Activated naive CD4-positive, alpha-beta T cell (primary cell): ENCODE measurements around the gene TPM1.

Source experiments
- DNase-seq, 4 experiments: peaks; one replicate each; lab custom pipeline; 2025; lab: John Stamatoyannopoulos, UW

Gene TPM1

DNA sequence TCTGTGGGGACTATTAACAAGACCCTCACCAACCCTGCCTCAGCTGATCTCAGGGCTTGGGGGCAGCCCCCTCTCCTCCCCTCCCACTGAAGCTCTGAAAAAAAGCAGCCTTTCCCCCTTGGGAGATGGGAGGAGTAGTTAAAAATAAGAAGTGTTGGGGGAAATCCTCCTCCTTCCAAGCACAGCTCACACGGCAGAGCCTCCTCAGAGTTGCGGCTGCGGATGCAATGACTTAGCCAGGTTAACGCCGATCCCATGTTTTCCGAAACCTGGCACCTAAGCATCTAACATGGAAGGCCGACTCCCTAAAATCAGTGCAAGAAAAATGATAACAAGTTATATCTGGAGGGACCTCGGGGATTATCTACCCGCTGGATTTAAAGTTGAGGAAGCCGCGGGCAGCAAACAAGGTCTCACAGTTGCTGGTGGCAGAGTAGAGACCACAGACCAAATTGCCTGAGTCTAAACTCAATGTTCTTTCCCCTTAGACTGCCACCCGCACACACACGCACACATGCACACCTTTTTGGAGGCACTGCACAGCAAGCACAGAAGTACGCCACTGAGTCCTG is 1.1 kb upstream of the TPM1 start:
- DNase-seq = no peak

DNA sequence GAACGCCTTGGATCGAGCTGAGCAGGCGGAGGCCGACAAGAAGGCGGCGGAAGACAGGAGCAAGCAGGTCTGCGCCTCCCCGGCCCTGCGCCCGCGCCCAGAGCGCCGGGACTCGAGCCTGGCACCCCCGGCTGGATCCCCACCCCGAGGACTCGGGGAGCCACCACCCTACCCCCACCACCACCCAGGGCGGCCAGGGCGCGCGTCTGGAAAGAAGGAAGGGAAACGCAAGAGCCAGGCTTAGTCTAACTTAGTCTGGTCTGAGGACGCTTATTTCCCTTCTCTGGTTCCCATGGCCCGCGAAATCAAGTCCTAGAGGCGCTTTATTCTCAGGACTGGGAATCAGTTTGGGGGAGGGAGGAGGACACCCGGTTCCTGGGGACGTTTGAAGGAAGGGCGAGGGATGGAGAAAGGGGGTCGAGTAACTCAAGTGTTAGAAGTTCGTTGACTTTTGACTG is 359 bp downstream of the TPM1 start:
- DNase-seq = no peak

DNA sequence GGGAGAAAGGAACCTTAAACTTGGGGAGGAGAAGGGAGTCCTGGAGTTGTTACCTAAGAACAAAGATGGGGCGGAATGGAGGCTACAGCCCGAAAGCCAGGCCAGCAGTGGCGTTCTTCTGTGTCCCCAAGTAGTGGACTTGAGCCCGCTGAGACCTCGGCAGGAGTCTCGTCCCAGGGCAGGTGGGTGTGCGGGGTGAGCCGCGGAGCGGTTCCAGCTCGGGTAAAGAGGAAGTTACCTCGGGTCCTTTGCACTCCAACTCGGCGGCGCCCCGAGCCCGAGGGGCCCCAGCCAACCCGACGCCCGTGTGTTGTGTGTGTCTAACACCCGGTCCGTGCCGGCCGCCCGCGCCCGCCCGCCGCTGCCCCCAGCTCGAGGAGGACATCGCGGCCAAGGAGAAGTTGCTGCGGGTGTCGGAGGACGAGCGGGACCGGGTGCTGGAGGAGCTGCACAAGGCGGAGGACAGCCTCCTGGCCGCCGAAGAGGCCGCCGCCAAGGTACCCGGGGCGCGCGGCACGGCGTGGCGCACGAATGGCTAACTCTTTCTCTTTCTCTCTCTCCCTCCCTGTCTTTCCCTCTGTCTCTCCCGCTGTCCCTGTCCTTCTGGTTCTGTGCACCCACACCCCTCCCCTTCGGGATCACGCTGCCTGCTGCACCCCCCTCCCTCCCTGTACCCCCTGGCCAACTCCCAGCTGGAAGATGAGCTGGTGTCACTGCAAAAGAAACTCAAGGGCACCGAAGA is 959 bp downstream of the TPM1 start:
- peak in 1 of 4 experiments; percentile 4 for DNase-seq

DNA sequence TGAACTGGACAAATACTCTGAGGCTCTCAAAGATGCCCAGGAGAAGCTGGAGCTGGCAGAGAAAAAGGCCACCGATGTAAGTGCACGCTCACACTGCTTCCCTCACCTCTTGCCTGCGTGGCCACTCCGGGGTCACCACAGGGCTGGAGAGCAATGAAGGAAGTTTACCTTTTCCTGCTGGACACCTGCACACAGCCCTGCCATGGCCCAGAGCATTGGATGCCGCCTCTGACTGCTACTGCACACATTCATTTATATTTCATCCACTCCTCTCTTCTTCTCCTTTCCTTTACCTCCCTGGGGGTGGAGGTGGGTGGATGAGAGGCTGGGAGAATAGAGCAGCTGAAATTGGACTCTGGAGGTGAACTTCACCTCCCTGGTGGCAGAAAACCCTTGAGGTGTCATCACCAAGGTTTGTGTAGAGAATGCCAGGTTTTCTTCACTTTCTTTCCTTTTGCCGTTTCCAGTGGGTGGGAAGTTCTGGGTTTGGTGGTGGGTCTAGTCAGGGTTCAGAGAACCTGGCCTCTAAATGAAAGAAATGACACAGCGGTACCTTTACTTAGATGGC is 1.6 kb downstream of the TPM1 start:
- no peak for DNase-seq

DNA sequence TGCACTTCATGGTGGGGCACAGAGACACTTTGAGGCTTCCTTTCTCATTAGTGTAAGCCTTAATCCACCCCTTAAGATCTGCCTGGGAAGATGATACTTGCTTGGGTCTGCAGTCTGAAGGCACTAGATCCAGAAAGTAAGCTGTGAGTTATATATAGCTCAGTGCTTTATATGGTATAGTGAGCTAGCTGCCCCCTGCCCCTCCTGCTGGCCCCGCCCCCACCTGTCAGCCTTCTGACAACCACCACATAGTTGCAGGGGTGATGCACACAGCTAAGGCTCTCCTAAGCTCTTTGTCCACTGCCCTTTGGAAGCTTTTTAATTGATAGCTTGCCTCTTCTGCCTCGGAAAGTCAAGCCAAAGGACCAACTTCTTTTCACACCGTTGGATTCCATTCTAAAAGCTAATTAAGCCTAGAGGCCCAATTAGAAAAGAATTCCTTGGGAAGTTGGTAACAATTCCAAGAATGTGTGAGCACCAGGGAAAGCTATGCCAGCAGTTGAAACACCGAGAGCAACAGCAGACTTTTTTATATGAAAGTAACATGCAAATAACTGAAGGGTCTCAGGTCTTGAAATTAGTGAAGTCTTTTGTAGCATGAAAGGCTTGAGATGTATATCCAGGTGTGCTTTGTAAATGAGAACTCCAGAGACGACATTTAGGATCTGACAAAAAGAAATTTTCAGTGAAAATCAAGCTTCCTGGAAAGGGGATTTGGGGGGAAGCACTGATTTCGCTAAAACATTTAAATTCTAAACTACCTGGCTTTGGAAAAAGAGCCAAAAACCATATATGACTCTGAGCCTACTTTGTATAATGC is 2.3 kb downstream of the TPM1 start:
- no peak for DNase-seq

DNA sequence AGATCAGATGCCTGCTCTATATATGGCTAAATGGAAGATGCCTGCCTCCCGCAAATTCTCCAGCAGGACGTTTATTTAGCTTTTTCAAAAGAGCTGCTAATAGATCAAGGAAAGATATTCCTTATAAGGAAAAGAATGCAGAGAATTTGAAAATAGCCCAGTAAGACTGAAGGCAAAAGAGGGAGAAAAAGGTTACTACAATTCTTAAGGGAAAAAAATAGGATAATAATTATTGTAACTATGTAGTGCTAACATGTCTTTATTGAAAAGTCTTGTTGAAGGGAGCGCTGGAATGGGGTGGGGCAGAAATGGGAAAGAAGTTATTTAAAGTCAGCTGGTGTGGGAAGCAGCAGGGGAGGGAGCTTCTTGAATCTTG is 2.9 kb downstream of the TPM1 start:
- DNase-seq = no peak

DNA sequence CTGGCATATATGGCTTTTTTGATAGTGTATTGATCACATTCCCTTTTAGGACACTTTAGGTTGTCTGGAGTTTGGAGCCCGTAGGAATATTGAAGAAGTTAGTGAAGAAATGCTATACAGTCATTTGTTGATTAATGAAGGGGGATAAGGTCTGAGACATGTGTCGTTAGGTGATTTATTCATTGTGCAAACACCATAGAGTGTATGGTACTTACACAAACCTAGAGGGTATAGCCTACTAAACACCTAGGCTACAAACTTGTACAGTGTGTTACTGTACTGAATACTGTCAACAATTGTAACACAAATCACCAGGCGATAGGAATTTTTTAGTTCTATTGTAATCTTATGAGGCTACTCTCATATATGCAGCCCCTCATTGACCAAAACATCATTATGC is 3.3 kb downstream of the TPM1 start:
- DNase-seq = no peak

DNA sequence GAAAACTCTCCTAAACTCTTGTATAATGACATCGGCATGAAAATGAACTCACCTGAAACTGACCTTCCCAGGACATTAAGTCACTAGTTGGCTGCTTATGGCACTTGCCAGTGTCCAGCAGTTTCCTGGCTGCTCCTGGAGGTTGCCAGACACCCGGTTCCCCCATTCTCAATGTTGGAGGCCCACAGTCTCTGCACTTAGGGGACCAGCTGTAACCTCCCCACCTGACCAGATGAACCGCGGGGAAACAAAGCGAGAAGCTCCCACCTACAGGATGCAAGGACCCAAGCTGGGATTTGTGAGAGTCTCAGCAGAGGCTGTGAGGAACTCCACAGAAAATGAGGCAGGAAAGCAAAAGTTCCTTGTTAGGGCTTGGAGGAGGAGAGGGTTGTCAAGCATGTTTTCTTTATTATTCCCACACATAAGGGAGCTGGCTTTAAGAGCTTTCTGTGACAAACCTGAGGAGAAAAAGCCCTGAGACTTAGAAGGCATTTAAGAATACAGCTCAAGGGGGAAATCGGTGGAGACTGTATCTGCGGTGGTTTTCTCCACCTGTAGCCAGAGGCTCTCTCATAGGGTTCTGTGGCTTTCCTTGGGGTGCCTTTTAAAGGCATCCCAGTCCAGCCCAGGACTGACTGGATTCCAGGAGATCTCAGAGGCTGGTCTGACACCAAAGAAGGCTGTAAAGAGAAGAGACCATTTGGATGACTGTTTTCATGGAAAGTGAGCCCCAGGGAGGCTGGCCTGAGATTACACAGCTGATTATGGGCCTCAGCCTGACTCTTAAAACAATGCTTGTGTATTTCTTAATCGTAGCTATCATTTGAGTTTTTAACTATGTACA is 4.6 kb downstream of the TPM1 start:
- no peak for DNase-seq

DNA sequence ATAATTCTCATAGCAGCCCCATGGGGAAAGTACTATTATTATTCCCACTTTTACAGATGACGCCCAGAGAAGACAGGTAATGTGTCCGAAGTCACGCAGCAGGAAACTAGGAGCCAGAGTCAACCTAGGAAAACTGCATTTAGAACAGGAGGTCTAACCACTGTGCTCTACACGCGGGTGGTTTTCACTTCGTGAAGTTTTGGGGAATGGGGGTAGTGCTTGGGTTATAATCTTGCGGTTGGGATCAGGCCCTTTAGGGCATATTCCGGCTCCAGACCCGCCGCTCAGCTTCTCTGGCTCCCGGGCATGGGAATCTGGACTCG is 5.2 kb downstream of the TPM1 start:
- no peak for DNase-seq

DNA sequence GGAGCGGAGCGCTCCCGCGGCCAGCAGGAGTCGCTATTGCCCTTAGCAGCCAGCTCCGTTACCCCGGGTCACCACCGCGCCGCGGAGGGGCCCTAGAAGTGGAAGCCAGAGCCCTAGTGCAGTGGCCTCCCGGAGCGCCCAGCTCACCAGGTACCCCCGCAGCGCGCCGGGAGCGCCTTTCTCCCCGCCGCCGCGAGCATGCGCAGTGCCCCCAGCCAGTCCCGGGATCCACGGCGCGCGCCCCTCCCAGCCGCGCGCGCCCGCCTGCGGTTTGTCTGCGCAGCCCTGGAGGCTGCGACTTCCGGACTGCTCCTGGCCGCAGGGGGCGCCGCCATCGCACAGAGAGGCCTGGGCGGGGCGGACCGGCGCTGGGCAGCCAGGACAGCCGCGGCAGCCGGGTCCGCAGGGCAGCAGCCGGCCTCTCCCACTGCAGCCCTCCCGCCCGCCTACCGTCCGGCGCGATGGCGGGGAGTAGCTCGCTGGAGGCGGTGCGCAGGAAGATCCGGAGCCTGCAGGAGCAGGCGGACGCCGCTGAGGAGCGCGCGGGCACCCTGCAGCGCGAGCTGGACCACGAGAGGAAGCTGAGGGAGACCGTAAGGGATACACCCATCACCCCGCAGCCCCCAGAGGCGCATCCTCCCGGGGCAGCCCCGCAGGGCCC is 5.7 kb downstream of the TPM1 start:
- peak; percentile 67 to 80 (median 70) for DNase-seq

DNA sequence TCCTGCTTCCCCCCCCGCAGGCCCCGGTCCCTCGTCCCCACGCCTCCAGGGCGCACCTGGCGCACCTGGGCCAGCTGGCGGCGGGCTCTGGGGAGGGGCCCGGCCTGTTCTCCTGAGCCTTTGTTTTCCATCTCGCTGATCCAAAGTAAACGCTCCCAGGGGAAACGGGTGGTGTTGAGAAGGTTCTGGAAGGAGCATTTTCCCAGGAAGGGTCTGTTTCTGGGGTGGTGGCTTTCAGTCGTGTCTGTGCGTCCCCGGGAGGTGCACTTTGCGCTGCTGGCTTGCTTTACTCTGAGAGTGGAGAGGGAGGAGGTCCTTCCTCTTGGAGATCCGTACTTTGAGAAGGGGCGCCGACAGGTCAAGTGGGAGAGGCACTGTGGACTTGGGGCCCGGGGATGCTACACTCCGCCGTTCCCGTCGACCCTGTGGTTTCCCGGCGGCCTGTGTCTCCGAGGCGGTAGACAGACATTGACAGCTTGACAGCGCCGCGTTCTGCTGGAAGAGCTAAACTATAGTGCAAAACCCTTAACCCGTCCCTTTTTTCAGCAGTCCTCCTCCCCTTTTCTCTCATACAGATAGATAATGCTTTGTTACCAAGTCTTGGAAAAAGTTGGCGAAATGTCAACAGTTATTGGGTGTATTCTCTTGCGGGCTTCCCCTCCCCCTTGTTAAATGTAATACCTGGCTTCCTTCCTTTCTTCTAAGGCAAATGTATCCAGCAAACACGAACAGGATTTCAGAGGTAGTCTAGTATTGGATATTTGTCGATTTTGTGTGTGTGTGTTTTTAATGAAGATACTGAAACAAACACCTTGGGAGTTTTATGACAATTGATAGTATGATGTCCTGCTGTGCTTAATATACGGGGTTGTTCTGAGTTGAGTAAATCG is 6.5 kb downstream of the TPM1 start:
- peak in 2 of 4 experiments; percentile 25 to 34 for DNase-seq

DNA sequence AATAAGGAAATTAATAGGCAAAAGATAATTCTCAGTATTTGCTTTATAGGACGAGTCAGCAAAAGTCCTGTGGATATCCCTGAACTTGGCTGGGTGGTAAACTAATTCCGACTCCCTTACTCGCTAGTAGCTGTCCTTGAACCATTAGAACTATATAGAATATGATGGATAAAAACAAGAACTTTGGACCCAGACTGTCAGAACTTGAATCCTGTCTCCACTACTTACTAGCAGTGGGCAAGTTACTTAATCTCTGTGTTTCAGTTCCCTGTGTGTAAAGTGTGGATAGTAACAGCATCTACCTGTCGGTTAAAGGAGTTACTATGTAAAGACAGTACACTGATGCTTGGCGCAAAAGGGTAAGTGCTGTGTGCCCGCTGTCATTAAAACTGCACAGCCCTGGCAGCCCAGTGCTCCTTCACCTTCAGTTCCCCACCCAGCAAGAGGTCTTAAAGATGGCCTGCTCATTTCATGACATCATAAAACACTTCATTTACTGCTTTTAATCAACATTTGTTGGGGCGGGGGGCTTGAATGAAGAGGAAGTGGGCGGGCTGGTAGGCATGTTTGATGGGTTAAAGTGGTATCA is 7.3 kb downstream of the TPM1 start:
- no peak for DNase-seq

DNA sequence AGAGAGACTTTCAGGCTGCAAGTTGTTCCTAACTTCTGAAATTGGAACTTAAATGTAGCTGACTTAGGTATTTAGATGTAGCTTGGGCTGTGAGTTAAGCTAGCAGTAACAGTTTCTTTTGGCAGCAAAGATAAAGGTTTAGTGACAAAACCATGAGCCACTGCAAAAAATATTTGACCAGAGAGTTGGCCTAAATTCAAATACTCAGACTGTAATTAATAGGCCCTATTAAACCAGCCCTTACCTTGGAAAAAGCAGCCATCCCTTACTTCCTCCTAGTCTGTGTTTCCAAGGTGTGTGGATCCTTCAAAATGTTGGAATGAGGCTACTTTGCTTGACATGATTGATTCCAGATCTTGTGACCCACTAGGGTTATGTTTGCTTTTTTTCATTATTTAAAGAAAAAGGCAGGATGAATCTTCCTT is 8.2 kb downstream of the TPM1 start:
- DNase-seq = no peak

DNA sequence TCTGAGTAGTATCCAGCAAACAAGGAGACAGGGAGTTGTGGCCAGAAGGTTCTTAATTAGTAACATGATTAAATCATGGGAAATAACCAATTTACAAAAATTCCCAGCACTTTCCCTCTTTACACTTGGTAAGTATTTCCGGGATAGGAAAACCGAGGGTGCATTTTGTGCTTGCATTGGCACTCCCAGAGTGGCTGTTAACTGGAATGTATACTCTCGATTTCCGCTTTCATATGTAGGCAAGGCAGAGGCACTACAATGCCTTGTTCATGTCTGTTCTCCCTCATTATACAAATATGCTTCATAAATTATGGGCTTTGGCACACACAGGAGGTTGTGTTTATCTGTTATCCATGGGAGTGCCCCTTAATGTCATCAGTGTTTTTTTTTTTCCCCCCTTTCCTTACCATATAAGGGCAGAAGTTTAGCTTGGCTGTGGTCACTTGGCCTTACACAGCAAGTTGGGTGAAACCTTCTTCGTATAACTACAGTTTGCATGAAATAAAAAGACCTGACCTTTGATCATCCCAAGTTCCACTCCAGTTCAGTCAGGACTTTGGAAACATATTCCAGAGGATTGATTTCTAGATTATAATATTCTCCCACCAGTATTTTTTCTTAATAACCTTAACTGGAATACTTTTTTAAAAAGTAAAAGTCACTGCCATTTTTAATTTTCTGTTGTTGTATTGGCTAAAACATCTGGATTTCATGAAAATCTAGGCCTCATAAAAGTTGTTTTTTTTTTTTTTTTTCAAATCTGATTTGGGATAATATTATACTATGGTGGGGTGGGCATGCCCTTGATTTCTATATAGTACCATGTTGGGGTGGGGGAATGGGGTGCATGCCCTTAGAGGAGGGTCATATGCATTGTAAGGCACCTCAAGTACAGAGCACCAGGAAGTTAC is 8.9 kb downstream of the TPM1 start:
- no peak for DNase-seq

DNA sequence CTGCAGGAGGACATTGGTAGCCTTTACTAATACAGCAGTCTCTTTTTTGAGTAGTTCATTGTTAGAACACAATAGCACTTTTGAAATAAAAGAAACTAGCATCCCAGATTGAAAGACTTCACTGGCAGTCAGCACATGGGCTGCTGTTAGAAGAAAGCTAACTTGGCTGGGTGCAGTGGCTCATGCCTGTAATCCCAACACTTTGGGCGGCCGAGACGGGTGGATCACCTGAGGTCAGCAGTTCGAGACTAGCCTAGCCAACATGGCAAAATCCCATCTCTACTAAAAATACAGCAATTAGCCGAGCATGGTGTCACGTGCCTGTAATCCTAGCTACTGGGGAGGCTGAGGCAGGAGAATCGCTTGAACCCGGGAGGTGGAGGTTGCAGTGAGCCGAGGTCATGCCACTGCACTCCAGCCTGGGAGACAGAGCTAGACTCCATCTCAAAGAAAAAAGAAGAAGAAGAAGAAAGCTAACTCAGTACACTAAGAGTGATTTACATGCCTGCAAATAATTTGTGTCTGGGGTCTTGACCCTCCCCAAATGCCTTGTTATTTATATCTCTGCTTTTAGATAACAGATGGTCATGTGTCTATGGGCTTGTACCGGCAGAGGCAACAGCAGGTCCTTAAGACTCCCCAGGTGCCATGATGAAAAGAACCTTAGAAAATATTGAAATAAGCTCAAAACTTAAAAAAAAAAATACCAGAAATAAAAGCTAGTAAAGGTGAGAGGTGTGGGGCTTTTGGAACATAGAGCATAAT is 9.7 kb downstream of the TPM1 start:
- no peak for DNase-seq

DNA sequence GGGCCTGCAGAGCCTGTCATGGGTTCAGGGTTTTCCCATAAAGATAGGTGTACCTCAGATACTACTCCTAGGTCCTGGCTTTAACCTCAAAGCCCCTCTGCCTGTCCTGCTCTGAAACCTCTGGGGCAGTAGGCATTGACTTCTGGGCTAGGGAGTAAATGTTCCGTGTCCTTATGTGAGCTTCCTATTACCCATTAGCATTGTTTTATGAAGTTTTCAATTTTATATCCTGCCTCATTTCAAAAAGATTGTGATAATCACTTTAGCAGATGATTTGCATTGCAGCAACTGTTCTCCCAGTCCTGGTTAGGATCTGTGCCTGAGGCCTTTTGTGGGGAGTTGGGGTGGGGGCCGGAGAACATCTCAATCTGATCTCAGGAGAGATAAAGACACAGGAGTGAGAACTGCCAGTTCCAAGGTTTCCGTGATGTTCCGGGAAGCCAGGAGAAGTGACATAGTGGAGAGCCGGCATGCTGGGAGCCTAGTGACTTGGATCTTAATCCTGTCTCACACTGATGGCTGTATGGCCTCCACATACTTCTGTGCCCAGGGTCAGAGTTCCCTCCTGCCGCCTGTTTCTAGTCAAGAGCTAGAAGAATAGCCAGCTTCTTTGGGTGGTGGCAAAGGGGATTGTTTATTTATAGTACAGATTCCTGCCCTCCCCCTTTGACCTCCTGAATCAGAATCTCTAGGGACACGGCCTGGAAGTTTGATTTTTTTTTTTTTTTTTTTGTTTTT is 10.6 kb downstream of the TPM1 start:
- DNase-seq = no peak

DNA sequence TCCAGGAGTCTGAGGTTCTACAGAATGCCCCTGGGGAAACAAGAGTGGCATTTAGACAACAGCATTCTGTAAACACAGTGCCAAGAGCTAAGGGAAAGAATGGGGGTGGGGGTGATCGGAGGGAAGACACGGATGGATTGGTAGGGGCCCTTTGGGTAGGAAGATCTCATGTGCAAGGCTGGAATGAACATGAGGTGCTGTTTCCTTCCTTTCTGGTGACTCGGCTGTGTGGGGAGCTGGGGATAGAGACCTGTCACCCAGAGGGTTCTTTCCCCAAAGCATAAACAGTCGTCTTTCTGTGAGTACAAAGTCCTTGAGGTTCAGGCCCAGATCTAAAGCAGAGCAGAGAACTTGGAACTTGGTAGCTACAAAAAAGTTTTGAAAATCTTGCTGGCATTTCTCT is 11.7 kb downstream of the TPM1 start:
- no peak for DNase-seq
